ENCODE results near the gene RHBDD2. TPM values are rescaled to one million over a fixed set of nuclear protein-coding genes. Genes with fewer than 3 reads are reported as not detected.
A peak's percentile ranks its signal among the peaks of the same experiment; 100 is the strongest.
"Not testable (repeated sequence)": the region's sequence is repeated elsewhere in the genome, so short reads cannot be mapped to it uniquely, and the experiment has no call there.

RHBDD2 gene
- total RNA-seq, 3 donors from 2014 or later: 43.9 to 50.5 (median 47.3) TPM

DNA sequence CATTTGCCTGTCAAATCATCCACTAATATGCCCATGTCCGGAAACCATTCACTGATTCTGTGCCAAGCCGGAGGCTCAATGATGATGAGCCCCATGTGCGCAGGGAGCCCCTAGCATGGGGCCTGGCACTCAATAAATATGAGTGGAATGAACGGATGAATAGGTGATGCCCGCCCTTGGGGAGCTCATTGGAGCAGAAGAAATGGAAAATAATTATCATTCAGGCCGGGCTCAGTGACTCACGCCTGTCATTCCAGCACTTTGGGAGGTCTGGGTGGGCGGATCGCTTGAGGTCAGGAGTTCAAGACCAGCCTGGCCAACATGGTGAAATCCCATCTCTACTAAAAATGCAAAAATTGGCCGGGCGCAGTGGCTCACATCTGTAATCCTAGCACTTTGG lies 11.0 kb downstream of the RHBDD2 start:
- ATAC-seq (no peak), DNase-seq (no peak)
- TF ChIP-seq, protein P1, sequence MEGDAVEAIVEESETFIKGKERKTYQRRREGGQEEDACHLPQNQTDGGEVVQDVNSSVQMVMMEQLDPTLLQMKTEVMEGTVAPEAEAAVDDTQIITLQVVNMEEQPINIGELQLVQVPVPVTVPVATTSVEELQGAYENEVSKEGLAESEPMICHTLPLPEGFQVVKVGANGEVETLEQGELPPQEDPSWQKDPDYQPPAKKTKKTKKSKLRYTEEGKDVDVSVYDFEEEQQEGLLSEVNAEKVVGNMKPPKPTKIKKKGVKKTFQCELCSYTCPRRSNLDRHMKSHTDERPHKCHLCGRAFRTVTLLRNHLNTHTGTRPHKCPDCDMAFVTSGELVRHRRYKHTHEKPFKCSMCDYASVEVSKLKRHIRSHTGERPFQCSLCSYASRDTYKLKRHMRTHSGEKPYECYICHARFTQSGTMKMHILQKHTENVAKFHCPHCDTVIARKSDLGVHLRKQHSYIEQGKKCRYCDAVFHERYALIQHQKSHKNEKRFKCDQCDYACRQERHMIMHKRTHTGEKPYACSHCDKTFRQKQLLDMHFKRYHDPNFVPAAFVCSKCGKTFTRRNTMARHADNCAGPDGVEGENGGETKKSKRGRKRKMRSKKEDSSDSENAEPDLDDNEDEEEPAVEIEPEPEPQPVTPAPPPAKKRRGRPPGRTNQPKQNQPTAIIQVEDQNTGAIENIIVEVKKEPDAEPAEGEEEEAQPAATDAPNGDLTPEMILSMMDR (IDR thresholded peaks at IDR 0.05): no peak
- intact Hi-C loops (cut with DNase I, micrococcal nuclease): no loop called here
- Histone ChIP-seq H3K36me3 (ENCODE audit: low read depth) (peaks cover 4% of the 10 kb centered on the region), H3K4me3 (no peak overlapping the region), H3K4me1 (ENCODE audit: low read depth) (no peaks in the 10 kb centered on the region), H3K9me3 (no peaks in the 10 kb centered on the region)

DNA sequence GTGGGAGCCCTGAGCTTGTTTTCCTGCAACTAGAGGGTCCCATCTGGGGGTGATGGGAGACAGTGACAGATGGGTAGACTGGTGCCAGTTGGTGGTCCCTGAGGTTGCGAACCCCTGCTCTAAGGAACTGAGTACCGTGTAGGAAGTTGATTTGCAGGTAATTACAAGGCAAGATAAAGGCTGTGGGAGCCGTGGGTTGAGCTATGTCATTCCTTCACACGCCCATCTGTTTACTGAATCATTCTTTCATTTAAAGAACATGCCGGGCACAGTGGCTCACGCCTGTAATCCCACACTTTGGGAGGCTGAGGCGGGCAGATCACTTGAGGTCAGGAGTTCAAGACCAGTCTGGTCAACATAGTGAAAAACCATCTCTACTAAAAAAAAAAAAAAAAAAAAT lies 12.4 kb downstream of the RHBDD2 start:
- ATAC-seq; DNase-seq; H3K4me1 ChIP-seq (ENCODE audit: low read depth); H3K9me3 ChIP-seq; intact Hi-C loops (cut with DNase I, micrococcal nuclease); H3K4me3 ChIP-seq; H3K36me3 ChIP-seq (ENCODE audit: low read depth): not testable (repeated sequence)

DNA sequence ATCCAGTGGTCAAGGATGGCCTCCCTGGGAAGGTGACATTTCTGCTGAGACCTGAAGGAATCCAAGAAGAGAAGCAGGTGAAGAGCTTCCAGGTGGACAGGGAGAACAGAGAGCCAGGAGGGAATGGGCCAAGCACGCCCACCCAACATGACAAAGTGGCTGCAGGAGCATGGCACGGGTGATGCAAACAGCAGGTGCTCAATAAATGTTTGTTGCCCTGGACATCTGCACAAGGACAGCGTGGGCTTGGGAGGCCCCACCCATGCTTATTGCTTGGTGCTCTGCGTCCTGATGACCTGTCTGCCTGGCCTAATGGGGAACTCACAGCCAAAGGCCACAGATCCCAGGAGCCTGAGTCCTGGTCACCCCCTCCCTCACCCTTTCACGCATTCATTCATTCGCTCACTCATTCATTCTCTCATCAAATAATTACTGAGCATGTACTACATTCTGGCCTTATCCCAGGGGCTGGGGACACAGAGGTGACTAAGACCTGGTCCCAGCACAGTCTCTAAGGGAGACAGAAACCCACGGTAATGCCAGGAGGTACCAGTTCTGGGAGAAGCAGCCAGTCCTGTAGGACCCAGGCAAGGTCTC lies 13.1 kb downstream of the RHBDD2 start:
- TF ChIP-seq, protein P1 (IDR thresholded peaks at IDR 0.05): no peak
- H3K36me3 ChIP-seq (ENCODE audit: low read depth): peaks cover 4% of the 10 kb centered on the region
- DNase-seq (no peak), ATAC-seq (no peak)
- no peaks in the 10 kb centered on the region for H3K9me3 ChIP-seq
- intact Hi-C loops (cut with DNase I, micrococcal nuclease): no loop called here
- H3K4me1 ChIP-seq (ENCODE audit: low read depth): no peaks in the 10 kb centered on the region
- no peak overlapping the region for H3K4me3 ChIP-seq

DNA sequence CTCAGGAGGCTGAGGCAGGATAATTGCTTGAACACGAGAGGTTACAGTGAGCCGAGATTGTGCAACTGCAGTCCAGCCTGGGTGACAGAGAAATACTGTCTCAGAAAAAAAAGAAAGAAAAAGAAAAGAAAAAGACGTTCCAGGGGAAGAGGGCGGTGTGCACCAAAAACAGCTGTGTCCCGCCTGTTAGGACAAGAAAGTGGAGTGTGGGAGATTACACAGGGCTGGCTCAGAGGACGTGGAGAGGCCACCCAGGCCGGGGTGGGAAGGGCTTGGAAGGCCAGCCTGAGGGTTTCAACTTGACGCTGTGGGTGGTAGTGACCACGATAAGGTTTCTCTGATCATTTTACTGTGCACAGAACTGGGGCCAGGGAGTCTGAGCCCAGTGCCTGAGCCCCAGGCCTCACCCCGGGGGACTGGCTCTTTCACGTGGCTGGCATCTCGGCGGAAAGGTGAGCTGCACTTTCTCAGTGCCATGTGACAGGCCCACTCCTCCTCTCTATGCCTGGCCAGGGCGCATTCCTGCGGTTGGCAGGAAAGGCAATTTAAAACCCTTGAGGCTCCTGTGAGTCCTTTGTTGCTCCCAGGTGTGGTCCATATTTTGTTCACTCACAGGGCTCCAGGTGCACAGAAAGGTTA lies 13.9 kb downstream of the RHBDD2 start:
- H3K4me3 ChIP-seq: no peak overlapping the region
- DNase-seq: peak in 1 of 3 donors; percentile 42
- no peaks in the 10 kb centered on the region for H3K9me3 ChIP-seq
- TF ChIP-seq, protein P1 (IDR thresholded peaks at IDR 0.05): no peak
- no peaks in the 10 kb centered on the region for H3K4me1 ChIP-seq (ENCODE audit: low read depth)
- peak; percentile 44 for ATAC-seq
- intact Hi-C loops (cut with DNase I, micrococcal nuclease): no loop called here
- peaks cover 4% of the 10 kb centered on the region for H3K36me3 ChIP-seq (ENCODE audit: low read depth)

DNA sequence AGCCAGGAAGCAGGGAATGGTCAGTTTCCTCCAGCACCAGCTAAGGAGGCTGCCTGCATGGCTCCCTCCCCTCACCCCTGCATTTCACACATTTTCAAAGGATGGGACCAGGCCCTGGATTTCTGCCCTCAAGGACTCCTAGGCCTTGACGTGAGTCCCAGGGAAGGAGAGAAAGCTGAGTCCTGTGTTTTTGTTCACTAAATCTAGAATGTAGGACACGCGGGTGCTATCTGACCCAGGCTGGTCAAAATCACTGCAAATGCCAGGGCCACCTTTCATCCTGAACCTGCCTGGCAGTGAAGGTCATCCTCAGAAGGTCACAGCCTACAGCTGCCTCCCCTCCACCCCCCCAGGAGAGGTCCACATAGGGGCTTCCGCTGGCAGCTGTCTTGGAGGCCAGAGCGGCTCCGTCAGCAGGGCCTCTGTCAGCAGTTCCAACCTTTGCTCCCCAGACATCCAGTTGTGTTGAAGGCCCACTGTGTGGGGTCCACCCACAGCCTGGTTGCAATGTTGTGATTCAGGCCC lies 18.0 kb downstream of the RHBDD2 start:
- TF ChIP-seq, protein P1 (IDR thresholded peaks at IDR 0.05): no peak
- Histone ChIP-seq H3K4me1 (ENCODE audit: low read depth) (no peaks in the 10 kb centered on the region), H3K4me3 (no peak overlapping the region), H3K36me3 (ENCODE audit: low read depth) (no peaks in the 10 kb centered on the region), H3K9me3 (no peaks in the 10 kb centered on the region)
- DNase-seq: no peak
- no peak for ATAC-seq
- intact Hi-C loops (cut with DNase I, micrococcal nuclease): no loop called here

DNA sequence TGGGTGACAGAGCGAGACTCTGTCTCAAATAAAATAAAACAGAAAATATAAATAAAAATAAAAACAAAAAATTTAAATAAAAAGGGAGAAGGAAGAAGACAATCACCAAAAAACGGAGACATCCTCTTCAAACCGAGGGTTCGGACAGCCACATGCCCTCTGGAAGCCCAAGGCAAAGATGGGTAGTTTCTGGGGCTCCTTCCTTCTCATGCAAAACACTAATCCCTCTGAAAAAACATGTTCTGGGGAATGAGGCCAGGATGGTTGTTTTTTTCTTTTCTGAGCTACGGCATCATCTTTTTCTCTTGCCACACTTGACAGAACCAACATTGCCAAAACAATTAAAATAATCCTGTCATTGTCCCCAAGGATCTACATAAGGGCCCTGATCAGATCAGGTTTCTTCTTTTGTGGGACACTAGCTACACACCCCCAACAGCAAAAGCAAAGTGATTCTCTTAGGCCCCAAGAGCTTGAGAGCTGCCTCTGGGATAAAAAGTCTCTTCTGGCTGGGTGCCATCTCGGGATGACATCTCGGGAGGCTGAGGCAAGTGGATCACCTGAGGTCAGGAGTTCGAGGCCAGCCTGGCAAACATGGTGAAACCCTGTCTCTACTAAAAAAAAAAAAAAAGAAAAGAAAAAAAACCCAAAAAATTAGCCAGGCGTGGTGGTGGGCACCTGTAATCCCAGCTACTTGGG lies 21.9 kb downstream of the RHBDD2 start:
- intact Hi-C loops (cut with DNase I, micrococcal nuclease): no loop called here
- no peaks in the 10 kb centered on the region for H3K36me3 ChIP-seq (ENCODE audit: low read depth)
- H3K9me3 ChIP-seq: no peaks in the 10 kb centered on the region
- no peak for DNase-seq
- no peak overlapping the region for H3K4me3 ChIP-seq
- TF ChIP-seq, protein P1 (IDR thresholded peaks at IDR 0.05): no peak
- ATAC-seq: no peak
- no peaks in the 10 kb centered on the region for H3K4me1 ChIP-seq (ENCODE audit: low read depth)

Measured in mucosa of descending colon (tissue), 3 donors.